Body of pancreas (tissue), 4 donors: ENCODE data around the gene NELFB. TPM values are rescaled to one million over a fixed set of nuclear protein-coding genes. Genes with fewer than 3 reads are reported as not detected.
A peak's percentile ranks its signal among the peaks of the same experiment; 100 is the strongest.

Experiments used
- ATAC-seq: fragments of 150-250 bp; one replicate; pipeline ENCODE4 v1.9.1; 2016
- DNase-seq, 4 donors: peaks; one replicate each; pipeline ENCODE4 v3.0.0-alpha.2; 2019
- H3K27ac ChIP-seq, 4 donors: fragments of 200-600 bp; sonication (generic); 1 replicate in 3 of 4; 2 replicates in 1 of 4; pipeline versions ENCODE4 v1.5.1 to v1.6.1; 2016 to 2019; ENCODE audit warnings: mild to moderate bottlenecking in 1 of 4, mixed read lengths in 1 of 4, moderate library complexity in 1 of 4
- H3K27me3 ChIP-seq, 2 donors: fragments of 200-600 bp; sonication (generic); one replicate each; pipeline ENCODE4 v1.6.0; 2016; ENCODE audit warnings: mild to moderate bottlenecking in 1 of 2
- H3K36me3 ChIP-seq, 2 donors: fragments of 200-600 bp; sonication (generic); replicated peaks in 1 of 2; 2 replicates each; pipeline ENCODE4 v1.5.1; 2016; ENCODE audit warnings: low read depth in 2 of 2; ENCODE audit not compliant: insufficient read depth in 1 of 2
- H3K4me1 ChIP-seq: fragments of 200-600 bp; sonication (generic); one replicate; pipeline ENCODE4 v1.6.0; 2016
- H3K4me3 ChIP-seq, 2 donors: fragments of 200-600 bp; sonication (generic); 1 replicate in 1 of 2; 2 replicates in 1 of 2; pipeline ENCODE4 v1.5.1; 2016 to 2019
- H3K9me3 ChIP-seq, 3 donors: fragments of 200-600 bp; sonication (generic); 1 replicate in 2 of 3; 2 replicates in 1 of 3; pipeline ENCODE4 v1.5.1; 2016
- POLR2A ChIP-seq, 3 donors: fragments of 450-650 bp; IDR thresholded peaks; one replicate each; pipeline ENCODE4 v1.6.1; 2016; ENCODE audit warnings: antibody characterized with exemption in 3 of 3, mild to moderate bottlenecking in 2 of 3
- WGBS, 2 donors: methylation state at CpG; one replicate each; pipeline ENCODE4 v1.1.5; 2017; 5-methylcytosine and 5-hydroxymethylcytosine counted together
- intact Hi-C: fragments of 100-400 bp; cut with DNase I; formaldehyde crosslinking; loops from one replicate; pipeline ENCODE4 v1.15.1; 2023
- total RNA-seq, 2 donors: library from RNA; depleted of rRNA; stranded (reverse); fragments of >200 nt; gene quantifications; one replicate each; pipeline ENCODE4 v1.1.0, GENCODE V29; 2016
- TF ChIP-seq, protein P1 (sequence below), 7 experiments: fragments of 450-650 bp in 4 of 7; fragments of 200-600 bp in 3 of 7; sonication (generic) in 3 of 7; IDR thresholded peaks; one replicate each; pipeline ENCODE4 v1.5.1; 2016 to 2019; ENCODE audit warnings: antibody characterized with exemption in 7 of 7

NELFB gene
- total RNA-seq, 2 donors from 2014 or later = 31.3 to 34.2 TPM

DNA sequence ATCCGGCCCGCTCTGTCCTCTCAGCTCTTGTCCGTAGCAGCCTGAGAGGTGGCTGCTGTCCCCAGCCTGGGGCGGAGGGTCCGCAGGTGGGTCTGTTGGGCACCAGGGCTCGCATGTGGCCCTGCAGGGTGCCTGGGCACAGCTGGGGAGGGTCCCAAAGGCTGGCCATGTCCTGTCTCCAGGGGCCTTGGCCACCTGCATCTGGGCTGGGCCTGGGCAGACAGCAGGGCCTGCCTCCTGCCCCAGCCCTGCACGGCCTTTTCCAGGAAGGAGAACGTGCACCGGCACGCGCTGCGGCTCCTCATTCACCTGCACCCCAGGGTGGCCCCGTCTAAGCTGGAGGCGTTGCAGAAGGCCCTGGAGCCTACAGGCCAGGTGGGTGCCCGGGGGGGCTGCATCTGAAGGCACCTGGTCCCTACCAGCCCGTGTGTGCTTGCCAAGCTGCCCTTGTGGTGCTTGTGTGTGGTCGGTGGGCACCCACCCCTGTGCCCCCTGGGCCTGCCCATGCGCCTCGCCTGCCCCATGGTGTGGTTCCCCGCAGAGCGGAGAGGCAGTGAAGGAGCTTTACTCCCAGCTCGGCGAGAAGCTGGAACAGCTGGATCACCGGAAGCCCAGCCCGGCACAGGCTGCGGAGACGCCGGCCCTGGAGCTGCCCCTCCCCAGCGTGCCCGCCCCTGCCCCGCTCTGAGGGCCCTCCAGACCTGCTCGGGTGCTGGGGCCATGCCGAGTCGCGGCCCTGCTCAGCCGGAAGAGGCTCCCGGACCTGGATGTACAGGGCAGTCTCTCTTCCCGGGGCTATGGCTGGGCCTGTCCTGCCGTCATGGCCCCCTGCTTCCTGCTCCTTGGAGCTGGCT lies 17.3 kb downstream of the NELFB start:
- DNase-seq = peak in 1 of 4 donors; percentile 14
- Histone ChIP-seq H3K4me3 (no peak overlapping the region), H3K36me3 (peaks cover 2 to 7% of the 10 kb centered on the region in 2 donors), H3K27ac (no peak overlapping the region), H3K27me3 (no peaks in the 10 kb centered on the region), H3K4me1 (peaks cover 60% of the 10 kb centered on the region), H3K9me3 (no peaks in the 10 kb centered on the region)
- no peak for TF ChIP-seq POLR2A (IDR thresholded peaks at IDR 0.05)
- TF ChIP-seq, protein P1, sequence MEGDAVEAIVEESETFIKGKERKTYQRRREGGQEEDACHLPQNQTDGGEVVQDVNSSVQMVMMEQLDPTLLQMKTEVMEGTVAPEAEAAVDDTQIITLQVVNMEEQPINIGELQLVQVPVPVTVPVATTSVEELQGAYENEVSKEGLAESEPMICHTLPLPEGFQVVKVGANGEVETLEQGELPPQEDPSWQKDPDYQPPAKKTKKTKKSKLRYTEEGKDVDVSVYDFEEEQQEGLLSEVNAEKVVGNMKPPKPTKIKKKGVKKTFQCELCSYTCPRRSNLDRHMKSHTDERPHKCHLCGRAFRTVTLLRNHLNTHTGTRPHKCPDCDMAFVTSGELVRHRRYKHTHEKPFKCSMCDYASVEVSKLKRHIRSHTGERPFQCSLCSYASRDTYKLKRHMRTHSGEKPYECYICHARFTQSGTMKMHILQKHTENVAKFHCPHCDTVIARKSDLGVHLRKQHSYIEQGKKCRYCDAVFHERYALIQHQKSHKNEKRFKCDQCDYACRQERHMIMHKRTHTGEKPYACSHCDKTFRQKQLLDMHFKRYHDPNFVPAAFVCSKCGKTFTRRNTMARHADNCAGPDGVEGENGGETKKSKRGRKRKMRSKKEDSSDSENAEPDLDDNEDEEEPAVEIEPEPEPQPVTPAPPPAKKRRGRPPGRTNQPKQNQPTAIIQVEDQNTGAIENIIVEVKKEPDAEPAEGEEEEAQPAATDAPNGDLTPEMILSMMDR (IDR thresholded peaks at IDR 0.05) = no peak
- intact Hi-C loops = no loop called here
- no peak for ATAC-seq
- 91 to 99% methylated on average over 14 to 31 of the region's 39 CpGs for WGBS, 2 donors

DNA sequence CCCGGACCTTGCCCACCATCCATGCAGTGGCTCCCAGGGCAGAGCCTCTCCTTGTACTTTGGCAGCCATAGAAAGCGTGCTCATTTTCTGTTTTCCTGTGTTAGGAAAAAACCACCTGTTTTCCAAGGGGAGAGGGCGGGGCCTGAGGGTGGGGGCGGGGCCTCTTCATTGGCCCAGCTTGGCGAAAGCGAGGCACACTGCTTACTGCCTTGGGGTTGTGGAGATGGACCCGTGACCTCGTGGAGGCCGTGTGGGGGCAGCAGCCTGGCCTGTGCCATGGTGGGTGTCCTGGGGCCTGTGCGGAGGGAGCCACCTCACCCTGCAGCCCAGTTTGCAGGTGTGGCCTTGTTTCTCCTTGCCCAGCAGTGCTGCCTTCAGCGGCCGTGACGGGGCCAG lies 18.0 kb downstream of the NELFB start:
- H3K27me3 ChIP-seq = no peaks in the 10 kb centered on the region
- peaks cover 2 to 7% of the 10 kb centered on the region in 2 donors for H3K36me3 ChIP-seq
- H3K4me1 ChIP-seq = peaks cover 55% of the 10 kb centered on the region
- intact Hi-C loops = no loop called here
- ATAC-seq (no peak), DNase-seq (peak in 1 of 4 donors; percentile 20)
- WGBS, 2 donors = 56 to 61% methylated on average over 10 to 13 of the region's 13 CpGs
- no peak overlapping the region for H3K4me3 ChIP-seq
- no peak overlapping the region for H3K27ac ChIP-seq
- H3K9me3 ChIP-seq = no peaks in the 10 kb centered on the region
- no peak for TF ChIP-seq POLR2A (IDR thresholded peaks at IDR 0.05)
- TF ChIP-seq, protein P1 (IDR thresholded peaks at IDR 0.05) = no peak

DNA sequence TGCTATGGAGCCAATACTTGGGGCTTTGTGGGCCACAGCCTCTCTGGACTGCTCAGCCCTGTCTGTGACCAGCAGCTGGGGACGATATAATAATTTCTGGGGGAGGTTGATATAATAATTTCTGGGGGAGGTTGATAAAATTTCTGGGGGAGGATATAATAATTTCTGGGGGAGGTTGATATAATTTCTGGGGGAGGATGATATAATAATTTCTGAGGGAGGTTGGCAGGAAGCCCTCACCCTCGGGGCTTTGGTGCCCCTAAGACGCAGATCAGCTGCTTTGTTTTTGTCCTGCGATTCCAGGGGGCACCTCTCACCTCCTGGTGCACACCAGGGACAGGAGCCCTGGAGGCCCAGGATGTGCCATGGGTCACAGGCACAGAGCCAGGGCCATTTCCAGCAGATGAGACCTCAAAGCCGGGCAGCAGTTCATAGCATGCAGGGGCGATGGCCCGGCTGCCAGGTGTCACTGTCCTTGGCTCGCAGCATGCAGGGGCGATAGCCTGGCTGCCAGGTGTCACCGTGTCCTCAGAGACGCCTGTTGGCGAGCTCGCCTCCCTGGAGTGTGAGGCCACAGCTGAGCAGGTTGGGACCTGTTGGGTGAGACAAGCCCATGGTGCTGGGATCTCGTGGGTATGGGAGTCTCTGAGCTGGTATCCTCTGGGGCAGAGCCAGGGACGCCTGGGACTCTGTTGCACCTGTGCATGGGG lies 18.6 kb downstream of the NELFB start:
- peaks cover 48% of the 10 kb centered on the region for H3K4me1 ChIP-seq
- H3K4me3 ChIP-seq = no peak overlapping the region
- ATAC-seq (no peak), DNase-seq (peak in 1 of 4 donors; percentile 43)
- peak overlapping the region in 2 of 4 donors; percentile 28 to 58 for H3K27ac ChIP-seq
- WGBS, 2 donors = 39 to 92% methylated on average over 4 to 15 of the region's 15 CpGs
- peaks cover 2 to 7% of the 10 kb centered on the region in 2 donors for H3K36me3 ChIP-seq
- TF ChIP-seq, protein P1 (IDR thresholded peaks at IDR 0.05) = no peak
- TF ChIP-seq POLR2A (IDR thresholded peaks at IDR 0.05) = no peak
- H3K27me3 ChIP-seq = no peaks in the 10 kb centered on the region
- no peaks in the 10 kb centered on the region for H3K9me3 ChIP-seq
- intact Hi-C loops = no loop called here

DNA sequence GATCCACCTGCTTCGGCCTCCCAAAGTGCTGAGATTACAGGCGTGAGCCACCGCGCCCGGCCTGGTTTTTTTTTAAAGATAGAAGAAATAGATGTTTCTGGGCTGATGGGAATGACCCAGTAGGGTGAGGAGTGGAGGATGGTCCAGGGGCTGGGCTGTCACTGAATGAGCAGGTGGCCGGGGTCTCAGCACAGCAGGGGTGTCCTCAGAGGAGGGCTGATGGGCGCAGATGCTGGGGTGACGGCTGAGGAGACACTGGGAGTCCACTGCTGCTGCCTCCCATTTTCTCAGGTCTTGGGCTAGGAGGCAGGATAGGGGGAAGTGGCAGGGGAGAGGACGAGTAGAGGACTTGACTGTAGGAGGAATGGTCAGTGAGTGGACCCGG lies 20.1 kb downstream of the NELFB start:
- Histone ChIP-seq H3K27ac (peak overlapping the region in 1 of 4 donors; percentile 5), H3K36me3 (peaks cover 2 to 7% of the 10 kb centered on the region in 2 donors), H3K4me3 (no peak overlapping the region), H3K4me1 (peaks cover 36% of the 10 kb centered on the region), H3K9me3 (no peaks in the 10 kb centered on the region), H3K27me3 (no peaks in the 10 kb centered on the region)
- intact Hi-C loops = no loop called here
- ATAC-seq (no peak), DNase-seq (no peak)
- 74 to 85% methylated on average over 10 of the region's 10 CpGs for WGBS, 2 donors
- TF ChIP-seq, protein P1 (IDR thresholded peaks at IDR 0.05) = no peak
- no peak for TF ChIP-seq POLR2A (IDR thresholded peaks at IDR 0.05)
